Stomach (tissue), 9 donors: ENCODE measurements around the gene VRTN. TPM values are rescaled to one million over a fixed set of nuclear protein-coding genes. Genes with fewer than 3 reads are reported as not detected.

Source experiments
- DNase-seq, 2 donors: peaks; one replicate each; pipeline versions ENCODE4 v3.0.0 to v3.0.0-alpha.2; 2013 to 2019
- H3K27ac ChIP-seq, 5 donors: fragments of 200-600 bp in 4 of 5; sonication (generic) in 4 of 5; one replicate each; pipeline ENCODE4 v1.5.1; 2013 to 2019; ENCODE audit warnings: mild to moderate bottlenecking in 1 of 5, moderate library complexity in 1 of 5
- H3K27me3 ChIP-seq, 3 donors: fragments of 200-600 bp; sonication (generic); one replicate each; pipeline ENCODE4 v1.5.1; 2017 to 2019; ENCODE audit warnings: mixed run types in 1 of 3
- H3K36me3 ChIP-seq, 4 donors: fragments of 200-600 bp; sonication (generic); 1 replicate in 3 of 4; 2 replicates in 1 of 4; pipeline ENCODE4 v1.5.1; 2016 to 2019
- H3K4me1 ChIP-seq, 4 donors: fragments of 200-600 bp; sonication (generic); one replicate each; pipeline ENCODE4 v1.5.1; 2016 to 2019
- H3K4me3 ChIP-seq, 4 donors: fragments of 200-600 bp; sonication (generic) in 3 of 4; one replicate each; pipeline ENCODE4 v1.5.1; 2016 to 2019; ENCODE audit warnings: mild to moderate bottlenecking in 1 of 4
- H3K9me3 ChIP-seq, 4 donors: fragments of 200-600 bp; sonication (generic); one replicate each; pipeline ENCODE4 v1.5.1; 2016 to 2019
- CTCF ChIP-seq, 7 experiments: fragments of 450-650 bp in 4 of 7; fragments of 200-600 bp in 3 of 7; sonication (generic) in 3 of 7; IDR thresholded peaks; one replicate each; pipeline ENCODE4 v1.5.1; 2016 to 2019; ENCODE audit warnings: antibody characterized with exemption in 7 of 7, control low read depth in 2 of 7, mild to moderate bottlenecking in 1 of 7
- EP300 ChIP-seq: sonication (generic); formaldehyde crosslinking; IDR thresholded peaks from one replicate; pipeline ENCODE4 v1.6.1; 2017; ENCODE audit warnings: antibody characterized with exemption
- POLR2A ChIP-seq, 4 donors: fragments of 450-650 bp; IDR thresholded peaks; one replicate each; pipeline ENCODE4 v1.6.1; 2016; ENCODE audit warnings: antibody characterized with exemption in 4 of 4, control low read depth in 2 of 4, mild to moderate bottlenecking in 1 of 4, moderate library complexity in 1 of 4
- POLR2AphosphoS5 ChIP-seq, 3 donors: sonication (generic); formaldehyde crosslinking; IDR thresholded peaks; one replicate each; pipeline ENCODE4 v1.6.1; 2016; ENCODE audit warnings: antibody characterized with exemption in 3 of 3
- WGBS, 5 donors: extraction: QIAGEN DNeasy Blood & Tissue Kit in 3 of 5; methylation state at CpG; one replicate each; pipeline versions ENCODE4 v1.1.5 to v1.1.7; 2013 to 2018; 5-methylcytosine and 5-hydroxymethylcytosine counted together
- intact Hi-C: fragments of 100-400 bp; cut with DNase I; formaldehyde crosslinking; loops from one replicate; pipeline ENCODE4 v1.15.1; 2023; ENCODE audit warnings: low total_unique reads
- polyA plus RNA-seq, 3 donors: library from polyadenylated mRNA; stranded (reverse); fragments of 200-250 nt; gene quantifications; one replicate each; pipeline ENCODE4 v1.2.3, GENCODE V29; 2013
- total RNA-seq, 5 donors: library from RNA; depleted of rRNA; stranded (reverse); fragments of >200 nt; gene quantifications; one replicate each; pipeline versions ENCODE4 v1.1.0 to v1.2.3, GENCODE V29; 2014 to 2016
- donor health status: healthy with polysubstance abuse.
- donor health status: Bipolar disorder and iron deficiency.
- donor health status: healthy.

VRTN gene
- total and polyA plus RNA-seq, 8 donors = not detected

GRCh38 chr14:74401504-74402241 is 53.4 kb downstream of the VRTN start:
- TF ChIP-seq CTCF (IDR thresholded peaks at IDR 0.05) (no peak), EP300 (no peak), POLR2AphosphoS5 (IDR thresholded peaks at IDR 0.05) (no peak), POLR2A (IDR thresholded peaks at IDR 0.05) (no peak)
- Histone ChIP-seq H3K27me3 (peaks cover 0 to 73% (median 14%) of the 10 kb centered on the region in 3 donors), H3K27ac (peak overlapping the region in 1 of 5 donors; percentile 2), H3K4me3 (peak overlapping the region in 3 of 4 donors; percentile 4 to 18 (median 4)), H3K36me3 (no peaks in the 10 kb centered on the region), H3K4me1 (peaks cover 11 to 20% (median 14%) of the 10 kb centered on the region in 4 donors), H3K9me3 (no peaks in the 10 kb centered on the region)
- peak; percentile 38 to 71 for DNase-seq
- intact Hi-C loops = no loop called here
- WGBS, 5 donors = 2 to 3% (median 3%) methylated on average over 9 to 12 of the region's 12 CpGs

- WGBS, 5 donors = 49 to 65% (median 57%) methylated on average over 6 to 10 of the region's 10 CpGs
- TF ChIP-seq POLR2A (IDR thresholded peaks at IDR 0.05) = no peak
- TF ChIP-seq POLR2AphosphoS5 (IDR thresholded peaks at IDR 0.05) = no peak
- no peak for TF ChIP-seq EP300
- TF ChIP-seq CTCF (IDR thresholded peaks at IDR 0.05) = no peak
- peak overlapping the region in 1 of 5 donors; percentile 2 for H3K27ac ChIP-seq
These were observed 54.4 kb downstream of the VRTN start for GRCh38 chr14:74402401-74403251.

GRCh38 chr14:74403619-74404417 is 55.5 kb downstream of the VRTN start:
- WGBS, 5 donors = 89 to 91% (median 90%) methylated on average over 12 of the region's 12 CpGs
- H3K4me1 ChIP-seq = peaks cover 11 to 20% (median 14%) of the 10 kb centered on the region in 4 donors
- H3K9me3 ChIP-seq = no peaks in the 10 kb centered on the region
- DNase-seq = no peak
- H3K36me3 ChIP-seq = no peaks in the 10 kb centered on the region
- peaks cover 0 to 81% (median 14%) of the 10 kb centered on the region in 3 donors for H3K27me3 ChIP-seq
- intact Hi-C loops = no loop called here
- no peak overlapping the region for H3K27ac ChIP-seq
- TF ChIP-seq CTCF (IDR thresholded peaks at IDR 0.05) = no peak
- TF ChIP-seq EP300 = no peak
- TF ChIP-seq POLR2A (IDR thresholded peaks at IDR 0.05) = no peak
- TF ChIP-seq POLR2AphosphoS5 (IDR thresholded peaks at IDR 0.05) = no peak
- H3K4me3 ChIP-seq = no peak overlapping the region

More at GRCh38 chr14:74402401-74403251, 54.4 kb downstream of the VRTN start:
- no peak for DNase-seq
- Histone ChIP-seq H3K4me3 (no peak overlapping the region), H3K4me1 (peaks cover 11 to 20% (median 14%) of the 10 kb centered on the region in 4 donors), H3K9me3 (no peaks in the 10 kb centered on the region), H3K36me3 (no peaks in the 10 kb centered on the region), H3K27me3 (peaks cover 0 to 79% (median 14%) of the 10 kb centered on the region in 3 donors)
- intact Hi-C loops = no loop called here

GRCh38 chr14:74404435-74404834 is 56.2 kb downstream of the VRTN start:
- Histone ChIP-seq H3K27ac (no peak overlapping the region), H3K4me3 (no peak overlapping the region), H3K27me3 (peaks cover 0 to 81% (median 14%) of the 10 kb centered on the region in 3 donors), H3K36me3 (no peaks in the 10 kb centered on the region), H3K4me1 (peaks cover 11 to 20% (median 14%) of the 10 kb centered on the region in 4 donors), H3K9me3 (no peaks in the 10 kb centered on the region)
- DNase-seq = no peak
- intact Hi-C loops = no loop called here
- TF ChIP-seq POLR2A (IDR thresholded peaks at IDR 0.05) (no peak), CTCF (IDR thresholded peaks at IDR 0.05) (no peak), EP300 (no peak), POLR2AphosphoS5 (IDR thresholded peaks at IDR 0.05) (no peak)
- WGBS, 5 donors = 68 to 82% (median 75%) methylated on average over 7 of the region's 7 CpGs
